Muscle of leg (tissue), 11 donors: ENCODE measurements around the gene CUL7. TPM values are rescaled to one million over a fixed set of nuclear protein-coding genes. Genes with fewer than 3 reads are reported as not detected.

Experiments used
- DNase-seq: peaks from one replicate; pipeline ENCODE4 v3.0.0; 2013
- H3K27ac ChIP-seq: one replicate; pipeline ENCODE4 v1.5.1; 2013; ENCODE audit warnings: mild to moderate bottlenecking, low read length, control low read depth
- H3K27me3 ChIP-seq: one replicate; pipeline ENCODE4 v1.6.1; 2013; ENCODE audit warnings: low read length; ENCODE audit not compliant: control insufficient read depth, insufficient read depth
- H3K36me3 ChIP-seq: one replicate; pipeline ENCODE4 v1.6.1; 2013; ENCODE audit warnings: low read length; ENCODE audit not compliant: control insufficient read depth, insufficient read depth
- H3K4me1 ChIP-seq: one replicate; pipeline ENCODE4 v1.6.1; 2013; ENCODE audit warnings: low read length; ENCODE audit not compliant: control insufficient read depth, insufficient read depth
- H3K4me3 ChIP-seq: one replicate; pipeline ENCODE4 v1.5.1; 2013; ENCODE audit warnings: low read length, control low read depth
- H3K9me3 ChIP-seq: replicated peaks from 2 replicates; pipeline ENCODE4 v1.6.1; 2013; ENCODE audit warnings: low read depth, low read length; ENCODE audit not compliant: control insufficient read depth
- WGBS: methylation state at CpG from one replicate; pipeline ENCODE4 v1.1.5; 2013; ENCODE audit warnings: missing lambda C conversion rate; ENCODE audit not compliant: insufficient coverage; 5-methylcytosine and 5-hydroxymethylcytosine counted together
- polyA plus RNA-seq, 8 donors: library from polyadenylated mRNA; unstranded; fragments of 120-200 nt; gene quantifications; one replicate each; pipeline versions ENCODE4 v1.2.1 to v1.2.3, GENCODE V29; 2013; ENCODE audit warnings: inconsistent platforms in 1 of 8, low replicate concordance in 1 of 8; ENCODE audit not compliant: insufficient read length in 8 of 8, insufficient read depth in 1 of 8
- total RNA-seq: library from RNA; stranded (reverse); fragments of 120-200 nt; gene quantifications from one replicate; pipeline ENCODE4 v1.2.4, GENCODE V29; 2013

CUL7 gene
- total and polyA plus RNA-seq, 9 donors = 35.7 to 49.2 (median 41.4) TPM

- Histone ChIP-seq H3K36me3 (peaks cover 16% of the 10 kb centered on the region), H3K4me3 (peak overlapping the region; percentile 97), H3K27me3 (no peaks in the 10 kb centered on the region), H3K9me3 (no peaks in the 10 kb centered on the region), H3K27ac (no peak overlapping the region), H3K4me1 (peaks cover 32% of the 10 kb centered on the region)
- DNase-seq = no peak
- WGBS = 63% methylated on average over 4 of the region's 6 CpGs
Observed at GRCh38 chr6:43077981-43078511, 24.4 kb upstream of the CUL7 start.

- no peaks in the 10 kb centered on the region for H3K27me3 ChIP-seq
- no CpG with 5 or more reads among the region's 8 CpGs for WGBS
- no peaks in the 10 kb centered on the region for H3K9me3 ChIP-seq
- H3K4me3 ChIP-seq = peak overlapping the region; percentile 97
- H3K36me3 ChIP-seq = peaks cover 22% of the 10 kb centered on the region
- H3K27ac ChIP-seq = no peak overlapping the region
- DNase-seq = no peak
- H3K4me1 ChIP-seq = peaks cover 30% of the 10 kb centered on the region
Observed at GRCh38 chr6:43077333-43077809, 23.7 kb upstream of the CUL7 start.

GRCh38 chr6:43076464-43077332 lies 23.0 kb upstream of the CUL7 start:
- no peaks in the 10 kb centered on the region for H3K27me3 ChIP-seq
- H3K4me1 ChIP-seq = peaks cover 30% of the 10 kb centered on the region
- H3K9me3 ChIP-seq = no peaks in the 10 kb centered on the region
- peak overlapping the region; percentile 77 for H3K27ac ChIP-seq
- WGBS = under 1% methylated on average over 58 of the region's 72 CpGs
- H3K36me3 ChIP-seq = peaks cover 29% of the 10 kb centered on the region
- H3K4me3 ChIP-seq = peak overlapping the region; percentile 97
- peak; percentile 46 for DNase-seq

GRCh38 chr6:43075670-43076463 lies 22.2 kb upstream of the CUL7 start, which contains the start of gene PTK7:
Gene PTK7 (plus strand): TSS chr6:43076314. CDS start chr6:43076489, 175 bp downstream.
- 2% methylated on average over 46 of the region's 60 CpGs for WGBS
- Histone ChIP-seq H3K27ac (peak within 1 kb of the TSS; percentile 77), H3K4me3 (peak within 1 kb of the TSS; percentile 97), H3K27me3 (no peaks in the 10 kb centered on the region), H3K36me3 (peaks cover 35% of the 10 kb centered on the region), H3K9me3 (no peaks in the 10 kb centered on the region), H3K4me1 (peaks cover 30% of the 10 kb centered on the region)
- DNase-seq = peak; percentile 93

GRCh38 chr6:43074847-43075669 lies 21.4 kb upstream of the CUL7 start:
- DNase-seq = no peak
- Histone ChIP-seq H3K9me3 (no peaks in the 10 kb centered on the region), H3K27ac (peak overlapping the region; percentile 71), H3K27me3 (no peaks in the 10 kb centered on the region), H3K4me1 (peaks cover 30% of the 10 kb centered on the region), H3K4me3 (no peak overlapping the region), H3K36me3 (peaks cover 42% of the 10 kb centered on the region)
- WGBS = 44% methylated on average over 2 of the region's 6 CpGs

GRCh38 chr6:43070028-43070632 lies 16.5 kb upstream of the CUL7 start:
- peaks cover 61% of the 10 kb centered on the region for H3K36me3 ChIP-seq
- DNase-seq = peak; percentile 60
- 82% methylated on average over 4 of the region's 6 CpGs for WGBS

GRCh38 chr6:43062818-43063217 lies 9.2 kb upstream of the CUL7 start:
- Histone ChIP-seq H3K4me3 (no peak overlapping the region), H3K9me3 (no peaks in the 10 kb centered on the region), H3K27ac (no peak overlapping the region), H3K4me1 (peaks cover 15% of the 10 kb centered on the region), H3K27me3 (no peaks in the 10 kb centered on the region), H3K36me3 (peaks cover 47% of the 10 kb centered on the region)
- no peak for DNase-seq
- WGBS = 99% methylated on average over 8 of the region's 12 CpGs

More at GRCh38 chr6:43070028-43070632, 16.5 kb upstream of the CUL7 start:
- Histone ChIP-seq H3K4me3 (no peak overlapping the region), H3K9me3 (no peaks in the 10 kb centered on the region), H3K4me1 (peaks cover 1% of the 10 kb centered on the region), H3K27me3 (no peaks in the 10 kb centered on the region), H3K27ac (no peak overlapping the region)

- peaks cover 54% of the 10 kb centered on the region for H3K36me3 ChIP-seq
- no peaks in the 10 kb centered on the region for H3K9me3 ChIP-seq
- DNase-seq = no peak
- 86% methylated on average over 2 of the region's 2 CpGs for WGBS
- no peaks in the 10 kb centered on the region for H3K27me3 ChIP-seq
- no peak overlapping the region for H3K27ac ChIP-seq
- no peak overlapping the region for H3K4me3 ChIP-seq
- H3K4me1 ChIP-seq = peaks cover 15% of the 10 kb centered on the region
Observed at GRCh38 chr6:43061861-43062260, 8.2 kb upstream of the CUL7 start.
